Sciatic nerve (tissue), 2 donors: ENCODE measurements around the gene IRX3. TPM values are rescaled to one million over a fixed set of nuclear protein-coding genes. Genes with fewer than 3 reads are reported as not detected.

Experiments used
- ATAC-seq: fragments of 200-7000 bp; cut with Tn5 transposase; one replicate; pipeline ENCODE4 v1.9.1; 2020; ENCODE audit warnings: mild to moderate bottlenecking, moderate library complexity
- DNase-seq: peaks from one replicate; pipeline ENCODE4 v3.0.0-alpha.2; 2020; ENCODE audit warnings: low spot score
- intact Hi-C: fragments of 100-400 bp; cut with DNase I; formaldehyde crosslinking; loops from one replicate; pipeline ENCODE4 v1.14.2; 2022
- total RNA-seq: library from RNA; stranded (reverse); fragmentation: NEBNext Ultra II Directional; extraction: Animal tissue kit (Norgen Biotek cat#: 25700); gene quantifications from one replicate; pipeline ENCODE4 v1.2.1, GENCODE V29; 2021
- donor health status: DM: no; HTN: no; CAD: no.
- donor health status: DM: no; HTN: no; CAD: no.

Gene IRX3
- total RNA-seq, 1 donor from 2014 or later = 1.1 TPM

DNA sequence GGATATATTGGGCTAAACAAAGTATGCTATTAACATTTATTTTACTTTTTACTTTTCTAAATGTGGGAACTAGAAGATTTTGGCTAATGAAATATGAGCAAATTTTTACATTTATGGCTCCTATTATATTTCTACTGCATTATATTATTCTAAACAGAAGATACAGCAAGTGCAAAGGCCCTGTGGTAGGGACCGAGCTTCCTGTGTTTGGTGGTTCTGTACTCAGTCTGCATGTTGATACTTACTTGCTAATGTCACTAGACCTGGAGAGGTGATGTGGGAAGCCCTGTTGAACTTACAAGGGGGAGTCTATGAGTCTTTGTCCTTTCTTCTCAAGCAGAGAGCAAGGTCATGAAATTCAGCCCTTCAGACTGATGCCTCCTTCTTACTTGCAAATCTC lies 10.0 kb upstream of the IRX3 start:
- DNase-seq = no peak
- intact Hi-C loops = no loop called here
- no peak for ATAC-seq

DNA sequence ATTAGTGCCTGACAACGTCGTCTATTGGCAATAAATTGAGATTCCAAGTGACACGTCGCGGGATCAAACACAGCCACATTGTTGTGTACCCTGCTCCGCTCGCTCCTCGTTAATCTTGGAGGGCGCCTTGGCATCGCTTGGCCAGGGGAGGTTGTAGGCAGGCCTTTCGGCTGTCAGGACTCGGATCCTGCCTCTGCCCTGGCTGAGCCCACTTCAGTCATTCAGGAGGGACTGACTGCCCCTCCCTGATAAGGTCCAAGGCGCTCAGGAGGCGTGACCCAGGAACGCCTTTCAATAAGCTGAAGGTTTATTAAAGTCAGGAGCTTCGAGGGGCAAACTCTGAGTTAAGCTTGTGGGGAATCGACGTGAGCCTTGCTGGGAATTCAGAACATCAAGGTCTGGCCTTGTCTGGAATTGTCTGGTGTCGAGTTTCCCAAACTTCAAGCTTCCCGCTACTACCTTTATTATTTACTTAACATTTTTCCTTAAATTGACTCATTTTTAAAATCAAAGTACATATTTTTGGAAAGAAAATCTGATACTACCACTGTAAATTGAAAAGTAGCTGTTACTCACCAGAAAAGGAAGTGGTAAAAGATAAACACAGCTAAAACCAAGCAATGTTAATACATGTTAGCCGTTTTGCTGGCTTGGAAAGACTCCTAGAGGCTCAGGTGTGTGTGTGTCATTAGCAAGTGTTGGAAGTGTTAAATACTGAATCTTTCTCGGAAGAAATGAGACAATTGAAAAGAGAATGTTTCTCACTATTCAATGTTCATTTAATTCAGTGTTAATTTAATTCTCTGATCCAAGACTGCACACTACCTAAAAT lies 5.3 kb upstream of the IRX3 start:
- DNase-seq (no peak), ATAC-seq (no peak)
- intact Hi-C loops = no loop called here

DNA sequence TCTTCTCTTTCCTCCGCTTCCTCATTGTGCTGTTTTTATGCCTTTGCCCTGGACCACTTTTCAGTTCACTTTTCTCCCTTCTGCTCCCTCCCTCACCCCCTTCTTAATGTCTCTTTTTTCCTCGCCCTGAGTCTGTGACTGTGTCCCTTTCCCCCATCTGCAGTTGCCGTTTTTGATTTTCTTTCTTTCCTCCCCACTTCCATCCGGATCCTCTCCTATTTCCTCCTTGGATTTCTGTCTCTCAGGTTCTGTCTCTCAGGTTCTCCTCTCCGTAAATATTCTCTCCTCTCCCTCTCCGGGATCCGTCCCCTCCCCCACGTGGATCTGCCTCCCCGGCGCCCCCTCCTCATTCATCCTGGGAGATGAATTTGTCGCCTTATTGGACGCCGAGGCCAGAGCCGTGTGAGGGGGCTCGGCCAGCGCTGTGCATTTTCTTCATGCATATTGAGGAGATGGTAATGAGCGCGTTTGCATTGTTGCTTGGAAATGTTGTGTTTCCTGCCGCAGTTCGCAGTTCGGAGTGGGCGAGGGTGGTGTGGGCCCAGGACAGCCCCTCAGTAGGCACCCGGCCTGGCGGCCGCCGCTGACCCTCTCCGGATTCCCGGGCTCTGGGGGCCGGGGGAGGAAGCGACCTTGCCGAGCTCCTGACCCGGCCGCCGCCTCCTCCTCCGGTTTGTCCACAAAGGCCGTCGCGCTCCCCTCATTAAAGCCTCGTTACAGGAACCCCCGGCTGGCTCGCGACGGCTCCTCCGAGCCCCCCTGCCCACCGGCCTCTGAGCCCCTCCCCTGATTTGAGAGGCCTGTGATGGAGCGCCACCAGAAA lies 4.5 kb upstream of the IRX3 start:
- DNase-seq = no peak
- intact Hi-C loops = no loop called here
- no peak for ATAC-seq

DNA sequence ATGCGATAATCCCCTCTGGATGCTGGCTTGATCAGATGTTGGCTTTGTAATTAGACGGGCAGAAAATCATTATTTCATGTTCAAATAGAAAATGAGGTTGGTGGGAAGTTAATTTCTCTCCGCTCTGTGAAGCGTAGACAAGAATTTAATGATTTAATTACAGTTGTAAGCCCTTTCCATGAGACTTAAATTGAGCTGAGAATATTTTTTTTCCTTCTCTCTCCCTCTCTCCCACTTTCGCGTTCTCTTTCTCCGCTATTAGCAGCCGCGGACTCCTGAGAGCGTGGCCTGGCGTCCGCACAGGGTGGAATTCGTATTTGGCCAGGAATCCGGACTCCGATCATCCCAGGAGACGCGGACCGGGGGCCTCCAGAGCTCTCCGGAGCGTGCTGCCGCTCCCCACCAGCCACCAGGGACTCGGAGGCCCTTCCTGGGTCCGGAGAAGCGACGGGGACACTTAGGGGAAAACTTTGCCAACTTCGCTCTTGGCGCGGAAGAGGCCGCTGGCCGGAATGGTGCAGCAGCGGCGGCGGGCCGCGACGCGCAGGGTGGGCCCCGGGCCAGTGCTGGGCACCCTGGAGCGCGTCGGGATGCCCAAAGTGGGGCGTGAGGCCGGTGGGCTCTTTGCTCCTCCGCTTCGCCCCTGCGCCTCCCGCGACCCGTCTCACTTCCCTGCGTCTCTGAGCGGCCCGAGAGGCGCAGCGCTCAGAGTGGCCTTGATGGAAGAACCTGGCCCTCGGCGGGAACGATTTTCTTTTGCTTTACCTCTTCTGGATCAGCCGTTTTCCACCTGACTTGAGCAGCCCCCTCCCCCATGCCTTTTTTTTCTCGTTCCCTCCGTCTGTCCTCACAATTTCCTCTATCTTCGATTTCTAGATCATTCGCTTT lies 3.6 kb upstream of the IRX3 start:
- no peak for DNase-seq
- no peak for ATAC-seq
- intact Hi-C loops = no loop called here

DNA sequence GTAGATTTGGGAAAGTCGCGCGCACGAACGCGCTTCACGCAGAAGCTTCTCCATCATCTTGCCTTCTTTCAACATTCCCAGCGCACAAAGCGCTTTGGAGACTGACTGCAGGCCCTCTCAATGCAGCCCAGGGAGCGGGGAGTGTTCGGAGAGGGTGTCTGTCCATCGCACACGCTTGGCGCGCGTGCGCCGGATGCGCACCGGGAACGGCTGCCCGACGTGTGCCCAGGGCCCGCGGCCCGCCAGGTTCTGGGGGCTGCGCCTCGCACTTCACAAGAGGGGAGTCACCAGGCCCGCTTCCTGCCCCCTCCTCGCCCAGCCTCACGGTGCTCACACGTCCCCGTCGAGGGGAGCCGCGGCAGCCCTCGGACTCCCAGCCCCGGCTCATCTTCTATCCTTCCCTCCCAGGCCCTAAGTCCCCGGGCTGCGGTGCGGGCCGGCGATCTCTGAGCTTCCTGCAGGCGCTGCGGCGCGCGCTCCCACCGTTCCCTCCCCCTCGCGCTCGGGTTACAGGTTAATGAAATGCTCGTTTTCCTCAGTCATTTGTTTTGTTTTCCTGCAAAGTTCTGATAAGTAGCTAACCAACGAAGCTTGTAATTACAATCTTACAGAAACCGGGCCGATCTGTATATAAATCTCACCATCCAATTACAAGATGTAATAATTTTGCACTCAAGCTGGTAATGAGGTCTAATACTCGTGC lies 2.8 kb upstream of the IRX3 start:
- DNase-seq = no peak
- intact Hi-C loops = no loop called here
- ATAC-seq = no peak

DNA sequence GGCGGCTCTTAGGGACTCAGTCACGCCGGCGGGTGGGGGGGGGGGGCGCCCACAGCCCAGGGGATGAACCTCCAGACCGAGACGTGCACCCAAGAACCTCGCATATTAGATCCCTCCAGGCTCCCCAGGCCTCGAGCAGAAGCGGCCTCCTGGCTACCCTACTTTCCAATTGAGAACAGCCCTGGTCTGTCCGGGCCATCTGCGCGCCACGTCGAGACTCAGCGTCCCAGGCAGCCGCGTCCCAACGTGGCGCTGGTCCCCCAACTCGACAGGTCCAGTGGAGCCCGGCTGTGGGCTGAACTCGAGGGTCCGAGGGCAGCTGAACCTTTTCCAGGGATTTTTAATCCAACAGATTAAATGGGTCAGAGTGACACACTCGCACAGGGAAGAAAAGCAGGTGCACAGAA lies 2.3 kb upstream of the IRX3 start:
- intact Hi-C loops = no loop called here
- DNase-seq (no peak), ATAC-seq (no peak)

DNA sequence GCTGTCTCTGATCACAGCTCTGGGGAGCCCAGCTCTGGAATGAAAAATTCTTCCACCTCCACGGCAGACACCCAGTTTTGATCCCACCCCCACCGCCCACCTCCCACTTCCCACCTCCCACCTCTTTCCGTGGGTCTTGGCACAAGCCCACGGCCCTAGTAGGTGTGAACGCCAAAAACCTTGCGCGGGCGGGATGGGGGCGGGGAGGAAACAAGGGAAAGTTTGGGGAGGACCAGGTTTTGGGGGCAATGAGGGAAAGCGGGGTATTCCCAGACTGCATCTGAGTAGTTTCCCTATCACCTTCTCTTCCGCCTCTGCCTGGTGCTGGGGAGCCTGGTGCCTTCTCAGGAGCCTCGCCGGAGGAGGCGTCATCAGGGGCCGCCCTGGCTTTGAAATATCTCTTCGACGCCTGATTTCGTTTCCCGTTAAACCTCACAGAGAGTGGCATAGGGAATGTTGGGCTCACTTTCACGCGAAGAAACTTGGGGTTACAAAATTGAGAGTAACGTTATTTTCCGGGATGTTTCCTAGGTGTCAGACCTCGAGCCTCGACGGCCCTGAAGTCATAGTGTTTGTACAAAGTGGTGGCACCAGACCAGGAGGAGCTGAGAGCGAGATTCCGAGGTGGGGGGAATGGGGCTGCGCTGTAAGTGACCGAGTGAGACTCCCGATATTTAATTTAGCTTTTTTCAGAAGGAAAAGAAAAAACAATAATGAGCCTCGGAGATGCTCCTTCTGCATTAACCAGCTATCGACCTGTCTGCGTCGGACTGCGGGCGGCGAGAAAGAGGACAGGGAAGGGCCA lies 1.6 kb upstream of the IRX3 start:
- intact Hi-C loops = no loop called here
- DNase-seq = no peak

DNA sequence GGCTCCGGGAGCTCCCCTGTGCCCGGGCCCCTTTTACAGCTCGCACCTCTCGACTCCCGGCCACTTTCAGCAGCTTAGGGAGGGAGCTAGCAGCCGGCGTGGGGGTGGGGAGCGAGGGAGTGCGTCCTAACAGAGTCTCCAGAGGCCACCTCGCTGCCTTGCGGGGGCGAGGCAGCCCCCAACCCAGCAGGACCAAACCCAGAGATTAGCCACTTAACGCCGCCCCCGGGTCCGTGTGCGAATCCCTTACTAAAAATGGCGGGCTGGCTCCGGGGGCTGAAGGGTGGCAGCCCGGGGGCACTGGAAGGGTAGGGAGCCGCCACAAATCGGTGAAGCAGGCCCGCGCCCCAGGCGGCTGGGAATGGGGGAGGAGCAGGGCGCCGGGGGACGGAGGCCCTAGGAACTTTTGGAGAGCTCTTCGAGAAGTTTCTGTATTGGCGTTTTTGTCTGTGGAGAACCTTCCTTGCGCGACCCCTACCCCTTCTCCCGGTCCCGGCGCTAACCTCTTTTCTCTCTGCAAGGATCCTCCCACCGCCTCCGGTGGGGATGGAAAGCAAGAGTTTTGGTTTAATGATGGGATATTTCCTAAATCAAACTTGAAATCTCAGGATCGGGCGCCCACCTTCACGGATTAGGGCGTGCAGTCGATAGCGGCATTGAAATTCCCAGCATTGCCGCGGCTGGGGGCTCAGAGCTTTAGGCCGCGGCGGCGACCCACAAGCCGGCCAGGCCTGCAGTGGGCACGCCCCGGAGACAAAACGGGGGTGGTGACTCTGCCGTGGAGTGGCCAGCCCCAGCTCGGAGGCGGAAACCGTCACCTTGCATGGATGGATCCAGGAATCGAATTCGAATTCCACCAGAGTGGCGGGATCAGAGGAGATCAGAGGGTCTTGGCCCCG lies 793 bp upstream of the IRX3 start:
- DNase-seq = peak; percentile 56
- intact Hi-C loops = no loop called here
- ATAC-seq = no peak

More for the DNA sequence above, 1.6 kb upstream of the IRX3 start:
- ATAC-seq = no peak

DNA sequence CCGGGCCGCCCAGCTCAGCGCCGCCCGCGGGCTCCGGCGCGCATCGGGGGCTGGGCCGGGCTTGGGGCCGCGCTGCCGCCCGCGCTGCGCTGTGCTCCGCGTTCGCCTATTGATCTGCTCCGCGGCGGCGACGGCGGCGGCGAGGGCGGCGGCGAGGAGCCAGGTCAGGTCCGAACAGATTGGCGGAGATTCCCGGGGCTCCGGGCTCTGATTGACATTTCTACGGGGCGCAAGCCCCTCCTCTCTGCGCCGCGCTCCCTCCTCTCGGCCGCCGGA lies 559 bp downstream of the IRX3 start:
- intact Hi-C loops = no loop called here
- DNase-seq (no peak), ATAC-seq (no peak)

DNA sequence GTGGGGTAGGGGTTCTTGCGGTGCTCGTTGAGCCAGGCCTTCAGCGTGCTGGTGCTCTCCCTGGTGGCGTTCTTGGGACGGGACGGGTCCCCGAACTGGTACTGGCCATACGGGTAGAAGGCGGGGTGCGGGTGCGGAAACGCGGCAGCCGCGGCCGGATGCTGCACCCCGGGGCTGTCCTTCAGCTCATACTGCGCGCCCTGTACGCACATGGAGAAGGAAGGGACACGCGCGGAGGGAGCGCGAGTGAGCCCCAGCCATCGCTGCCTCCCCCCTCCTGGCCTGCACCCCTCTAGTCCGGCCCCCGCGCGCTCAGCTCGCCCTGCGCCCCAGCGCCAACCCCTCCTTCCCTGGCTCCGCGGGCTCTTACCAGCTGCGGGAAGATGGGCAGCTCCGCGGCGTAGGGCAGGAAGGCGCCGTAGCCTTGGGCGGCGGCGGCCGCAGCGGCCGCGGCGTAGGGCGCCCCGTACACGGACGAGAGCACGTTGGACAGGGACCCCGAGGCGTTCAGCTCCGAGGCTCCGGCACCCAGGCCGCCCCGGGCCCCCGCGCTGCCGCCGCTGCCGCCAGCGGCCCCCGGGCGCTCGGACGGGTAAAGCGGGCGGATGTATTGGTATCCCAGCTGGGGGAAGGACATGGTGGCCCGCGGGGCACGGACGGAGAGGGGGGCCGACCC lies 1.0 kb downstream of the IRX3 start:
- intact Hi-C loops = no loop called here
- ATAC-seq = peak; percentile 8
- DNase-seq = peak; percentile 55

DNA sequence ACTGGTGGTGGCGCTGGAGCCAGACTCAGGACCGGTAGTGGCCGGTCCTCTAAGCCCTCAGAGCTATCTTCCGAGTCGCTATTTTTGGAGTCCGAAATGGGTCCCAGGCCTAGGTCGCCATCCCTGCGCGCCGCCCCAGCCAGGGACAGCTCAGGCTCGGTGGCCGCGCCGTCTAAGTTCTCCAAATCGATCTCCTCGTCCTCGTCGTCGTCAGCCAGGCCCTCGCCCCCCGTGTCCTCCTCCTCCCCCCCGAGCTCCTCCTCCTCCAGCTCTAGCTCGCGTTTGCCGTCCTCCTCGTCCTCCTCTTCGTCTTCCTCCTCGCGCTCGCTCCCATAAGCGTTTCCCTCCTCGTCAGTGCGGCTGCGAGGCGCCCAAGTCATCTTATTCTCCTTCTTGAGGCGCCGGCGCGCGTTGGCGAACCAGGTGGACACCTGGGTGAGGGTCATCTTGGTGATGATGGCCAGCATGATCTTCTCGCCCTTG lies 1.6 kb downstream of the IRX3 start:
- DNase-seq = peak; percentile 47
- intact Hi-C loops = no loop called here
- no peak for ATAC-seq

DNA sequence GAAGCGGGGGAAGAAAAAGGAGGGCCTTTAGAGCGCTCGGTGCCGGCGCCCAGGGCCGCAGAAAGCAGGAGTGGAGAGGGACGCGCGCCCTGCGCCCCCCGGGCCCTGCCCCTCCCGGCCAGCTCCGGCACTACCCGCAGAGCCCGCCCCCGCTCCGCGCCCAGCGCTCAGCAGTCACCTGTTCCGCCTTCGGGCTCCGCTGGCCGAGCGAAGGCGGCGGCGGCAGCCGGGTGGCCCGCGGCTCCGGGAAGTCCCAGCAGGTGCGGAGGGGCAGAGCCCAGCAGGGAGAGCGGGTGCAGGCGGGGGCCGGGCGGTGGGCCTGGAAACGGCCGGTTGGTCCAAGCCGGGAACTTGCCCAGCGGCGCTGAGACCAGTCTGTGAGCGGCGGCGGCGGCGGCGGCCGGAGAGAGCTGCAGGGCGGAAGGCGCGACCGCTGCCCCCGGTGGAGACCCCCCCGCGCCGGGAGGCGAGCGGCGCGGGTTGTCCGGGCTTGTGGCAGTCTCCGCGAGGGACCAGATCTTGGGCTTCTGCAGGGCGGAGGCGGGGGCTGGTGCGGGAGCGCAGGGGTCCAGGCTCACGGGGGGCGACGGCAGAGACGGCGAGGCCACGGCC lies 2.2 kb downstream of the IRX3 start:
- ATAC-seq (no peak), DNase-seq (peak; percentile 55)
- intact Hi-C loops = no loop called here

DNA sequence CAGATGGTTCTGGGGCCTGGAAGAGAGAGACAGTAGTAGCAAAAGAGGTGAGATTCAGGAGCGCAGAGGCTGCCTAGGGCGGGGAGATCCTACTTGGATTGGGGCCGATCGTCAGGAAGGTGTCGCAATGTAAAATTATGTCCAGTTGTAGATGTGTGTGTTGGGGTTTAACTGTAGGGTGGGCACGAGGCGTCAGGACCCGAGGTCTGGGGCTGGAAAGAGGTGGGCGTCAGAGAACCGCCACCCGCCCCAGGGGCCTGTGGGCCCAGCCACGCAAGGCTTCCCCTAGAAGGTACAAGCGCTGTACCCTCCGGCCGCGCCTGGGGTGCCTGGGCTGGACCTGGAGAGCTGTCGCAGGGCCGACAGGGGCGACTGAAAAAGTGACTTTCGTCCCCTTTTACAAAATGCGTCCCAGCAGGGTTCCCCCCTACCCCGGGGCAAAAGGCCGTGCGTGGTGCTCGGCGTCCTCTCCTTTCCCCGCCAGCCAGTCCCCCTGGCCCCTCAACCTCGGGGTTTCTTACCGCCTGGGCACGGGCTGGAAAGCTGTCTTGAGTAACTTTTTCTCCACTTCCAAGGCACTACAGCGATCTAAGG lies 2.8 kb downstream of the IRX3 start:
- intact Hi-C loops = no loop called here
- ATAC-seq (no peak), DNase-seq (peak; percentile 54)

DNA sequence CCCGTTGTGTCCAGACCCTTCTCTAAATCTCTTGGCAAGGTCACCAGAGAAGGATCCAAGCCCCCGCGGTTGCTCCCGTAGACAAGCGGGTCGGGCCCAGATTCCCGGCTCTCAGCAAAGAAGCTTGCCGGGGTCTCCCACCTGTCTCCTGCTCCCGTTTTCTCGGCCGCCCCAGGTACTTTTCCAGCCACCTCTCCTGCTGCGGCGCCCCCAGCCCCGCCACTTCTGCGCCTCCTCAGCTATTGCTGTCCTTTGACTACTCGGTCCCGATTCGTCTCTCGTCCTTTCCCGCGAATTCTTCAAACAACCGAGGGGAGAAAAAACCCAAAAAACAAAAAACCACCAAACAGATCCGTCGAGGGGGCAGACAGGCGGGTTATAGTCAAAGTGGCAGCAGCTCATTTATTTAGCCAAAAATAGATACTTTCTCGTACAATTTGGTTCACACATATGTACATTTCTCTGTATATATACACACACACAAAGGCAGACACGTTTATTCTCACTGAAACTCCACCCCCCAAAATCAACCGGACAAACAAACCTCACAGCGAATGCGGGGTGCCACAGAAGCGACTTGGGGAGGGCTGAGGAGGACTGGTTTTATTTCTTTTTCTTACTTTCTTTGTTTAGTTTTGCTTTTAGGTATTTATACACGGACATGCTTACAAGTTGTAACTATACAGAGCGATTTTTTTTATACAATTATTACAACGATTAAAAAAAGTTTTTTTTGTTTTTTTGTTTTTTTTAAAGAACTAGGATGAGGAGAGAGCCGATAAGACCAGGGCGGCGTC lies 3.5 kb downstream of the IRX3 start:
- DNase-seq (peak; percentile 54), ATAC-seq (no peak)
- intact Hi-C loops = no loop called here
